K562 (cell line): ENCODE data around the gene AKAP13. TPM values are rescaled to one million over a fixed set of nuclear protein-coding genes. Genes with fewer than 3 reads are reported as not detected.

ENCODE experiments used
- ATAC-seq: fragments of 200-7000 bp; cut with Tn5 transposase; 3 replicates; pipeline ENCODE4 v1.9.1; 2020; ENCODE audit warnings: moderate library complexity
- BruUV-seq: library from RNA; stranded (reverse); fragments of 400-500 nt; replicated peaks from 2 replicates; lab custom pipeline; 2021; lab: Mats Ljungman, UMichigan
- CTCF ChIA-PET: fragments of 300-600 bp; formaldehyde crosslinking; extraction: SDS; loops from one replicate; lab custom pipeline; 2021; ENCODE audit warnings: low intra/inter-chr PET ratio; lab: Yijun Ruan, JAX
- POLR2A ChIA-PET: fragments of 300-600, 350-650 bp; sonication (Branson Sonifier 250); formaldehyde crosslinking; extraction: SDS; loops from one replicate; lab custom pipeline; 2021; ENCODE audit warnings: antibody characterized with exemption, inconsistent platforms; lab: Yijun Ruan, JAX
- DNase-seq, 4 experiments: peaks; one replicate each; pipeline versions ENCODE4 v3.0.0 to v3.0.0-alpha.2; 2011 to 2018; ENCODE audit warnings: low spot score in 3 of 4, mixed read lengths in 3 of 4; ENCODE audit errors: extremely low read depth in 1 of 4
- FAIRE-seq: peaks from 2 replicates; lab custom pipeline; 2011; peaks lifted over from hg19 to GRCh38; lab: Jason Lieb, UNC
- H2AFZ ChIP-seq: 2 replicates; pipeline ENCODE4 v1.6.0; 2011; ENCODE audit warnings: low read depth, low read length, control low read depth, inconsistent platforms
- H3K27ac ChIP-seq: fragments of 200-600 bp; 3 replicates; pipeline ENCODE4 v1.8.0; 2011; ENCODE audit warnings: low read depth, mild to moderate bottlenecking, control low read depth, inconsistent platforms, low read length, moderate library complexity, mixed read lengths; ENCODE audit errors: extremely low read depth
- H3K27me3 ChIP-seq, 2 experiments: fragments of 300-600 bp in 1 of 2; 2 replicates in 1 of 2; 3 replicates in 1 of 2; pipeline versions ENCODE4 v1.6.0 to v1.8.0; 2011; ENCODE audit warnings: inconsistent platforms in 2 of 2, low read length in 2 of 2, mild to moderate bottlenecking in 1 of 2, mixed read lengths in 1 of 2, moderate library complexity in 1 of 2; ENCODE audit not compliant: control insufficient read depth in 2 of 2, insufficient read depth in 2 of 2
- H3K36me3 ChIP-seq: fragments of 300-600 bp; 3 replicates; pipeline ENCODE4 v1.8.0; 2011; ENCODE audit warnings: mild to moderate bottlenecking, low read length, inconsistent platforms; ENCODE audit not compliant: control insufficient read depth, insufficient read depth
- H3K4me1 ChIP-seq, 2 experiments: fragments of 200-600 bp in 1 of 2; replicated peaks in 1 of 2; 2 replicates in 1 of 2; 3 replicates in 1 of 2; pipeline versions ENCODE4 v1.5.1 to v1.8.0; 2011; ENCODE audit warnings: inconsistent platforms in 2 of 2, low read length in 2 of 2, mild to moderate bottlenecking in 1 of 2, mixed read lengths in 1 of 2, moderate library complexity in 1 of 2; ENCODE audit not compliant: control insufficient read depth in 2 of 2, insufficient read depth in 2 of 2
- H3K4me2 ChIP-seq: 2 replicates; pipeline ENCODE4 v1.6.1; 2011; ENCODE audit warnings: low read length, control low read depth, inconsistent platforms, mixed read lengths; ENCODE audit not compliant: insufficient read depth
- H3K4me3 ChIP-seq: fragments of 200-600 bp; sonication (generic), shearing (Covaris generic); 2 replicates; pipeline ENCODE4 v1.5.1; 2016; ENCODE audit warnings: control low read depth, inconsistent platforms
- H3K79me2 ChIP-seq: fragments of 200-600 bp; 3 replicates; pipeline ENCODE4 v1.8.0; 2011; ENCODE audit warnings: low read length, inconsistent platforms; ENCODE audit not compliant: control insufficient read depth, insufficient read depth
- H3K9ac ChIP-seq, 2 experiments: 2 replicates each; pipeline versions ENCODE4 v1.6.0 to v1.6.1; 2011; ENCODE audit warnings: low read depth in 2 of 2, low read length in 2 of 2, control low read depth in 1 of 2, inconsistent platforms in 1 of 2, mild to moderate bottlenecking in 1 of 2, mixed read lengths in 1 of 2; ENCODE audit not compliant: insufficient read depth in 1 of 2
- H3K9me1 ChIP-seq: one replicate; pipeline ENCODE4 v1.6.0; 2011; ENCODE audit warnings: inconsistent platforms, mild to moderate bottlenecking, low read length, moderate library complexity; ENCODE audit not compliant: control insufficient read depth, insufficient read depth
- H3K9me3 ChIP-seq: replicated peaks from 2 replicates; pipeline ENCODE4 v1.5.1; 2011; ENCODE audit warnings: low read depth, low read length, inconsistent platforms; ENCODE audit not compliant: control insufficient read depth, insufficient read depth
- H4K20me1 ChIP-seq: replicated peaks from 2 replicates; pipeline ENCODE4 v1.6.1; 2011; ENCODE audit warnings: low read length, inconsistent platforms, mixed read lengths; ENCODE audit not compliant: control insufficient read depth, insufficient read depth
- CHD4 ChIP-seq: fragments of 200-600 bp; sonication (generic); IDR thresholded peaks from 3 replicates; pipeline ENCODE4 v1.6.1; 2012; ENCODE audit warnings: low read depth, mild to moderate bottlenecking, mixed read lengths, low read length, inconsistent platforms; ENCODE audit not compliant: insufficient read depth, insufficient replicate concordance, poor library complexity, severe bottlenecking
- ETV1 ChIP-seq: fragments of 450-650 bp; conservative IDR thresholded peaks from 2 replicates; pipeline ENCODE4 v1.6.1; 2016; ENCODE audit warnings: missing genetic modification characterization, control low read depth, low read depth, missing compliant biosample characterization
- ETV6 ChIP-seq, 3 experiments: fragments of 150-350 bp in 1 of 3; sonication (generic) in 1 of 3; formaldehyde crosslinking in 1 of 3; IDR thresholded peaks; 2 replicates each; pipeline versions ENCODE4 v1.6.1 to v1.8.0; 2014 to 2022; ENCODE audit warnings: borderline replicate concordance in 2 of 3, low read depth in 2 of 3, antibody characterized with exemption in 1 of 3, low read length in 1 of 3, mild to moderate bottlenecking in 1 of 3, missing genetic modification reagents in 1 of 3
- FOXK2 ChIP-seq, 2 experiments: fragments of 450-650 bp; IDR thresholded peaks in 1 of 2; conservative IDR thresholded peaks in 1 of 2; 2 replicates each; pipeline ENCODE4 v1.6.1; 2016; ENCODE audit warnings: low read depth in 2 of 2, mild to moderate bottlenecking in 1 of 2
- HNRNPUL1 ChIP-seq: fragments of 200-400 bp; formaldehyde crosslinking; IDR thresholded peaks from 2 replicates; pipeline ENCODE4 v1.6.1; 2017; ENCODE audit warnings: low read length
- LCOR ChIP-seq: sonication (generic); formaldehyde crosslinking; IDR thresholded peaks from 2 replicates; pipeline ENCODE4 v1.8.0; 2022; ENCODE audit warnings: mild to moderate bottlenecking, missing genetic modification reagents
- NCOA4 ChIP-seq: fragments of 450-650 bp; IDR thresholded peaks from 2 replicates; pipeline ENCODE4 v1.6.1; 2018; ENCODE audit warnings: mild to moderate bottlenecking; ENCODE audit not compliant: partially characterized antibody
- PTTG1 ChIP-seq: fragments of 450-650 bp; IDR thresholded peaks from 2 replicates; pipeline ENCODE4 v1.6.1; 2016; ENCODE audit warnings: low read depth, mild to moderate bottlenecking, missing genetic modification characterization, missing compliant biosample characterization
- RBBP5 ChIP-seq: fragments of 200-600 bp; sonication (generic); IDR thresholded peaks from 2 replicates; pipeline ENCODE4 v1.6.1; 2012; ENCODE audit warnings: borderline replicate concordance, mild to moderate bottlenecking, low read length, control low read depth, inconsistent platforms; ENCODE audit not compliant: insufficient read depth, poor library complexity, severe bottlenecking
- RBM22 ChIP-seq: fragments of 200-400 bp; formaldehyde crosslinking; IDR thresholded peaks from 2 replicates; pipeline ENCODE4 v1.6.1; 2018; ENCODE audit warnings: low read length, low read depth; ENCODE audit not compliant: poor library complexity, severe bottlenecking
- RFX1 ChIP-seq: fragments of 450-650 bp; IDR thresholded peaks from 2 replicates; pipeline ENCODE4 v1.6.1; 2016; ENCODE audit warnings: mild to moderate bottlenecking, moderate library complexity
- STAG1 ChIP-seq: sonication (generic); formaldehyde crosslinking; IDR thresholded peaks from 2 replicates; pipeline ENCODE4 v1.5.0; 2020; ENCODE audit warnings: missing genetic modification reagents, borderline replicate concordance
- ZNF347 ChIP-seq: fragments of 450-650 bp; formaldehyde crosslinking; IDR thresholded peaks from 2 replicates; pipeline ENCODE4 v1.4.0; 2020; ENCODE audit warnings: low read depth, mild to moderate bottlenecking, moderate library complexity
- ZNF699 ChIP-seq: fragments of 250-450 bp; sonication (Bioruptor Pico); IDR thresholded peaks from 2 replicates; pipeline ENCODE4 v1.8.0; 2021; ENCODE audit warnings: mild to moderate bottlenecking, moderate library complexity; ENCODE audit not compliant: insufficient replicate concordance
- ZNF77 ChIP-seq: fragments of 250-450 bp; sonication (Bioruptor Pico); IDR thresholded peaks from 2 replicates; pipeline ENCODE4 v1.5.0; 2020
- WGBS: fragments of 100-300 bp; shearing (Covaris generic); methylation state at CpG from one replicate; pipeline ENCODE4 v1.1.6; 2016; ENCODE audit warnings: low coverage, mixed read lengths; ENCODE audit not compliant: insufficient coverage; ENCODE audit errors: missing lambda C conversion rate; 5-methylcytosine and 5-hydroxymethylcytosine counted together
- in situ Hi-C: fragments of 300-500 bp; cut with MboI; formaldehyde crosslinking; loops from 4 replicates; pipeline ENCODE4 v1.15.0; 2018; ENCODE audit warnings: inconsistent platforms, mixed read lengths
- intact Hi-C: fragments of 100-400 bp; cut with micrococcal nuclease; formaldehyde crosslinking; loops from 2 replicates; pipeline ENCODE4 v1.14.2; 2022
- polyA plus RNA-seq, 8 experiments: library from polyadenylated mRNA; depleted of rRNA in 4 of 8; stranded (reverse) in 5 of 8; unstranded in 3 of 8; fragments of >200 nt; fragmentation: Nextera tagmentation in 2 of 8; fragmentation: Illumina TruSeq in 1 of 8; extraction: Ambion mirVana in 2 of 8; extraction: Trizol in 1 of 8; gene quantifications; 2 replicates each; pipeline versions ENCODE4 v1.2.1 to v1.2.3, GENCODE V29; 2011 to 2014; ENCODE audit warnings: inconsistent platforms in 1 of 8, missing spikeins in 1 of 8
- total RNA-seq, 7 experiments: library from RNA; depleted of rRNA in 6 of 7; stranded (reverse); fragments of >200 nt in 6 of 7; fragmentation: Illumina TruSeq in 2 of 7; extraction: Trizol in 2 of 7; gene quantifications; 2 replicates each; pipeline versions ENCODE4 v1.2.1 to v1.2.3, GENCODE V29; 2011 to 2021; ENCODE audit warnings: low replicate concordance in 1 of 7
- TF ChIP-seq, protein P1 (sequence below): sonication (generic); IDR thresholded peaks from 2 replicates; pipeline ENCODE4 v1.6.1; 2016
- TF ChIP-seq, protein P2 (sequence below): fragments of 450-650 bp; formaldehyde crosslinking; IDR thresholded peaks from 2 replicates; pipeline ENCODE4 v1.4.0; 2022; ENCODE audit warnings: missing genetic modification characterization
- TF ChIP-seq, protein P3 (sequence below): fragments of 250-450 bp; sonication (Bioruptor Pico); IDR thresholded peaks from 2 replicates; pipeline ENCODE4 v1.8.0; 2022; ENCODE audit warnings: moderate library complexity, mild to moderate bottlenecking, inconsistent platforms

Gene AKAP13
- total and polyA plus RNA-seq, 9 of the 15 experiments (the other 6 are each of a cell fraction or from before 2014, with no cell fraction given), result 0.03 to 1.7 (median 0.42) TPM

DNA sequence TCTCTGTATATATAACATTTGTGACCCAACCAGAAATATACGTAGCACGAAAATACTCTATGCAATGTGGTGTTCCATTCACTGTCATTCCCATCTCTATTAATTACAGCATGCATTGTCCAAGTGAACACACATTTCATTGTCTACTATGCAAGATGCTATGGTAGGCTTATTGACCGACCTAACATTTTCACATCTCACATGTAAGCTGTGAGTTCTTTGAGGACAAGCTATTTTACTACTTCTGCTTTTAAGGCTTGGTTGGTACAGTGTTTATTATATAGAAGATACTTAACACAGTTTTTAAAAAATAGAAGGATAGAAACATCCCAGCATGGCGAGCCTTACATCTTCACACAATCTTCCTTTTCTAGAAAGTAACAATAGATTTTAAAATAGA is 249.9 kb downstream of the AKAP13 start:
- ChIA-PET POLR2A (no interaction called here), CTCF (no interaction called here)
- H3K27ac ChIP-seq, result no peak overlapping the region
- H2AFZ ChIP-seq, result no peak overlapping the region
- H3K36me3 ChIP-seq, result no peaks in the 10 kb centered on the region
- 0% methylated on average over 4 of the region's 4 CpGs for WGBS
- FAIRE-seq (no peak), DNase-seq (no peak), ATAC-seq (no peak)
- H3K4me3 ChIP-seq, result no peak overlapping the region
- no peaks in the 10 kb centered on the region for H3K9me1 ChIP-seq
- no TSS peak for BruUV-seq
- H3K4me1 ChIP-seq, result no peaks in the 10 kb centered on the region
- H3K79me2 ChIP-seq, result no peaks in the 10 kb centered on the region
- no peaks in the 10 kb centered on the region for H4K20me1 ChIP-seq
- H3K9me3 ChIP-seq, result no peaks in the 10 kb centered on the region
- no peak overlapping the region for H3K9ac ChIP-seq
- H3K27me3 ChIP-seq, result peaks cover 0 to 8% of the 10 kb centered on the region in 2 experiments; a peak in 1 of 5 replicates
- in situ Hi-C loops (no loop called here), intact Hi-C loops (no loop called here)
- H3K4me2 ChIP-seq, result no peak overlapping the region
- TF ChIP-seq ZNF77 (CRISPR knock-in tag) (no peak), RBBP5 (no peak), STAG1 (no peak), ETV6 (IDR thresholded peaks at IDR 0.05; ENCODE audit: borderline replicate concordance in 1 of 2, low read depth in 2 of 2, low read length in 1 of 2) (no peak), ETV6 (CRISPR knock-in tag; IDR thresholded peaks at IDR 0.05; ENCODE audit: borderline replicate concordance) (no peak), RFX1 (no peak), LCOR (CRISPR knock-in tag) (no peak), ETV1 (tag) (no peak), FOXK2 (conservative IDR thresholded peaks at IDR 0.05 in 1 of 2, IDR thresholded peaks at IDR 0.05 in 1 of 2; ENCODE audit: low read depth in 2 of 2) (no peak), CHD4 (no peak), PTTG1 (tag) (no peak), HNRNPUL1 (no peak), RBM22 (no peak), ZNF699 (CRISPR knock-in tag) (no peak), NCOA4 (no peak), ZNF347 (CRISPR knock-in tag) (no peak)
- TF ChIP-seq, protein P1, sequence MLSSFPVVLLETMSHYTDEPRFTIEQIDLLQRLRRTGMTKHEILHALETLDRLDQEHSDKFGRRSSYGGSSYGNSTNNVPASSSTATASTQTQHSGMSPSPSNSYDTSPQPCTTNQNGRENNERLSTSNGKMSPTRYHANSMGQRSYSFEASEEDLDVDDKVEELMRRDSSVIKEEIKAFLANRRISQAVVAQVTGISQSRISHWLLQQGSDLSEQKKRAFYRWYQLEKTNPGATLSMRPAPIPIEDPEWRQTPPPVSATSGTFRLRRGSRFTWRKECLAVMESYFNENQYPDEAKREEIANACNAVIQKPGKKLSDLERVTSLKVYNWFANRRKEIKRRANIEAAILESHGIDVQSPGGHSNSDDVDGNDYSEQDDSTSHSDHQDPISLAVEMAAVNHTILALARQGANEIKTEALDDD, result no peak
- TF ChIP-seq, protein P2, sequence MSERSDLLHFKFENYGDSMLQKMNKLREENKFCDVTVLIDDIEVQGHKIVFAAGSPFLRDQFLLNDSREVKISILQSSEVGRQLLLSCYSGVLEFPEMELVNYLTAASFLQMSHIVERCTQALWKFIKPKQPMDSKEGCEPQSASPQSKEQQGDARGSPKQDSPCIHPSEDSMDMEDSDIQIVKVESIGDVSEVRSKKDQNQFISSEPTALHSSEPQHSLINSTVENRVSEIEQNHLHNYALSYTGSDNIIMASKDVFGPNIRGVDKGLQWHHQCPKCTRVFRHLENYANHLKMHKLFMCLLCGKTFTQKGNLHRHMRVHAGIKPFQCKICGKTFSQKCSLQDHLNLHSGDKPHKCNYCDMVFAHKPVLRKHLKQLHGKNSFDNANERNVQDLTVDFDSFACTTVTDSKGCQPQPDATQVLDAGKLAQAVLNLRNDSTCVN (CRISPR knock-in tag), result no peak
- TF ChIP-seq, protein P3, sequence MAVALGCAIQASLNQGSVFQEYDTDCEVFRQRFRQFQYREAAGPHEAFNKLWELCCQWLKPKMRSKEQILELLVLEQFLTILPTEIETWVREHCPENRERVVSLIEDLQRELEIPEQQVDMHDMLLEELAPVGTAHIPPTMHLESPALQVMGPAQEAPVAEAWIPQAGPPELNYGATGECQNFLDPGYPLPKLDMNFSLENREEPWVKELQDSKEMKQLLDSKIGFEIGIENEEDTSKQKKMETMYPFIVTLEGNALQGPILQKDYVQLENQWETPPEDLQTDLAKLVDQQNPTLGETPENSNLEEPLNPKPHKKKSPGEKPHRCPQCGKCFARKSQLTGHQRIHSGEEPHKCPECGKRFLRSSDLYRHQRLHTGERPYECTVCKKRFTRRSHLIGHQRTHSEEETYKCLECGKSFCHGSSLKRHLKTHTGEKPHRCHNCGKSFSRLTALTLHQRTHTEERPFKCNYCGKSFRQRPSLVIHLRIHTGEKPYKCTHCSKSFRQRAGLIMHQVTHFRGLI (CRISPR knock-in tag), result no peak
